Neuronal stem cell (in vitro differentiated cells): ENCODE results near the gene NAA16.

Experiments
- DNase-seq: peaks from one replicate; pipeline ENCODE4 v3.0.0-alpha.2; 2013; ENCODE audit warnings: low spot score
- H2AFZ ChIP-seq: one replicate; pipeline ENCODE4 v1.6.1; 2013; ENCODE audit warnings: mild to moderate bottlenecking, low read length, inconsistent platforms
- H2AK5ac ChIP-seq: 2 replicates; pipeline ENCODE4 v1.6.1; 2013; ENCODE audit warnings: low read depth, mild to moderate bottlenecking, inconsistent platforms, low read length, moderate library complexity, mixed read lengths
- H2BK120ac ChIP-seq: 2 replicates; pipeline ENCODE4 v1.6.1; 2013; ENCODE audit warnings: low read depth, mild to moderate bottlenecking, inconsistent platforms, low read length, moderate library complexity, mixed read lengths
- H2BK12ac ChIP-seq: one replicate; pipeline ENCODE4 v1.6.1; 2013; ENCODE audit warnings: low read length, inconsistent platforms
- H2BK15ac ChIP-seq: 2 replicates; pipeline ENCODE4 v1.6.1; 2013; ENCODE audit warnings: mild to moderate bottlenecking, low read length, inconsistent platforms, mixed read lengths
- H2BK5ac ChIP-seq: one replicate; pipeline ENCODE4 v1.6.1; 2013; ENCODE audit warnings: inconsistent platforms, mild to moderate bottlenecking, low read length, moderate library complexity
- H3K14ac ChIP-seq: one replicate; pipeline ENCODE4 v1.6.1; 2013; ENCODE audit warnings: low read length, inconsistent platforms
- H3K18ac ChIP-seq: 2 replicates; pipeline ENCODE4 v1.6.1; 2013; ENCODE audit warnings: low read length, inconsistent platforms
- H3K23ac ChIP-seq: 2 replicates; pipeline ENCODE4 v1.6.1; 2013; ENCODE audit warnings: low read depth, mild to moderate bottlenecking, mixed read lengths, low read length, inconsistent platforms; ENCODE audit not compliant: poor library complexity
- H3K27ac ChIP-seq: replicated peaks from 3 replicates; pipeline ENCODE4 v1.5.1; 2013; ENCODE audit warnings: low read length, inconsistent platforms
- H3K27me3 ChIP-seq, 3 experiments: 2 replicates each; pipeline ENCODE4 v1.6.1; 2013; ENCODE audit warnings: low read length in 3 of 3, mild to moderate bottlenecking in 2 of 3, inconsistent platforms in 1 of 3, low read depth in 1 of 3, mixed read lengths in 1 of 3, moderate library complexity in 1 of 3; ENCODE audit not compliant: control insufficient read depth in 3 of 3, insufficient read depth in 3 of 3
- H3K36me3 ChIP-seq, 2 donors: replicated peaks in 1 of 2; 2 replicates each; pipeline ENCODE4 v1.6.1; 2013; ENCODE audit warnings: low read length in 2 of 2; ENCODE audit not compliant: control insufficient read depth in 2 of 2, insufficient read depth in 2 of 2
- H3K4ac ChIP-seq: 2 replicates; pipeline ENCODE4 v1.6.1; 2013; ENCODE audit warnings: inconsistent platforms, mild to moderate bottlenecking, low read length, moderate library complexity
- H3K4me1 ChIP-seq, 2 donors: 1 replicate in 1 of 2; 2 replicates in 1 of 2; pipeline ENCODE4 v1.6.1; 2013; ENCODE audit warnings: low read length in 2 of 2, low read depth in 1 of 2; ENCODE audit not compliant: control insufficient read depth in 2 of 2, insufficient read depth in 1 of 2
- H3K4me2 ChIP-seq: one replicate; pipeline ENCODE4 v1.6.1; 2013; ENCODE audit warnings: mild to moderate bottlenecking, low read length, inconsistent platforms; ENCODE audit not compliant: insufficient read depth, poor library complexity, severe bottlenecking
- H3K4me3 ChIP-seq, 2 donors: 2 replicates each; pipeline ENCODE4 v1.5.1; 2013; ENCODE audit warnings: low read length in 2 of 2, mild to moderate bottlenecking in 2 of 2, inconsistent platforms in 1 of 2, moderate library complexity in 1 of 2
- H3K79me1 ChIP-seq: one replicate; pipeline ENCODE4 v1.6.1; 2013; ENCODE audit warnings: low read depth, mild to moderate bottlenecking, inconsistent platforms, low read length, moderate library complexity
- H3K9ac ChIP-seq: one replicate; pipeline ENCODE4 v1.6.1; 2013; ENCODE audit warnings: mild to moderate bottlenecking, low read depth, low read length, inconsistent platforms; ENCODE audit not compliant: poor library complexity
- H3K9me3 ChIP-seq, 2 donors: replicated peaks in 1 of 2; 2 replicates each; pipeline versions ENCODE3 to v1.6.1; 2013; ENCODE audit warnings: low read length in 2 of 2, mild to moderate bottlenecking in 2 of 2, inconsistent platforms in 1 of 2, low read depth in 1 of 2, mixed read lengths in 1 of 2, moderate library complexity in 1 of 2; ENCODE audit not compliant: control insufficient read depth in 2 of 2, insufficient read depth in 1 of 2
- H4K8ac ChIP-seq: one replicate; pipeline ENCODE4 v1.6.1; 2013; ENCODE audit warnings: low read depth, mild to moderate bottlenecking, inconsistent platforms, low read length, moderate library complexity
- H4K91ac ChIP-seq: one replicate; pipeline ENCODE4 v1.6.1; 2013; ENCODE audit warnings: low read length, low read depth, mild to moderate bottlenecking, inconsistent platforms; ENCODE audit not compliant: poor library complexity
- WGBS, 2 donors: extraction: QIAGEN DNeasy Blood & Tissue Kit; methylation state at CpG; one replicate each; pipeline ENCODE4 v1.1.7; 2013; ENCODE audit warnings: missing lambda C conversion rate in 2 of 2, mixed read lengths in 1 of 2; ENCODE audit not compliant: insufficient read length in 2 of 2, insufficient replicate concordance in 1 of 2; ENCODE audit errors: extremely low coverage in 2 of 2; 5-methylcytosine and 5-hydroxymethylcytosine counted together

Gene NAA16

DNA sequence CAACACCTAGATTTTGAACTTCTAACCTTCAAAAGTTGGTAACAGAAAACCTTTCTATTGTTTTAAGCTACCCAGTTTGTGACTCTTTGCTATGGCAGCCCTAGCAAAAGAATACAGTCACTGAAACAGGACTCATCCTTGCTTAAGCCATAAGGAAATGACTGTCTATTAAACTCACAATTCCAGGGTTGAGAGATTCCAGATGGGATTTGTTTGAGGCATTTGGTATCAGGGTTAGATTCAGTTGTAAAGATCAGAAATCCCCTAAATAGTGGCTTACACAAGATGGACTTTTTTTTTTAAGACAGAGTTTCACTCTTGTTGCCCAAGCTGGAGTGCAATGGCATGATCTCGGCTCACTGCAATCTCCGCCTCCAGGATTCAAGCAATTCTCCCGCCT is 105.2 kb downstream of the NAA16 start:
- no peak overlapping the region for H3K4me3 ChIP-seq
- no peaks in the 10 kb centered on the region for H3K36me3 ChIP-seq
- H3K9ac ChIP-seq: no peak overlapping the region
- no peak overlapping the region for H3K23ac ChIP-seq
- H3K4me1 ChIP-seq: no peaks in the 10 kb centered on the region
- H2AFZ ChIP-seq: no peak overlapping the region
- no peak overlapping the region for H3K4ac ChIP-seq
- no peak overlapping the region for H2BK120ac ChIP-seq
- H2BK5ac ChIP-seq: no peak overlapping the region
- no peak overlapping the region for H2BK15ac ChIP-seq
- no peak overlapping the region for H3K14ac ChIP-seq
- no CpG with 5 or more reads among the region's 3 CpGs for WGBS, 2 donors
- H3K27ac ChIP-seq: no peak overlapping the region
- H3K27me3 ChIP-seq: no peaks in the 10 kb centered on the region
- no peak overlapping the region for H2BK12ac ChIP-seq
- no peak overlapping the region for H3K4me2 ChIP-seq
- no peak for DNase-seq
- H3K9me3 ChIP-seq: no peaks in the 10 kb centered on the region
- H4K91ac ChIP-seq: no peak overlapping the region
- no peak overlapping the region for H2AK5ac ChIP-seq
- H3K18ac ChIP-seq: no peak overlapping the region
- no peak overlapping the region for H4K8ac ChIP-seq
- no peaks in the 10 kb centered on the region for H3K79me1 ChIP-seq

DNA sequence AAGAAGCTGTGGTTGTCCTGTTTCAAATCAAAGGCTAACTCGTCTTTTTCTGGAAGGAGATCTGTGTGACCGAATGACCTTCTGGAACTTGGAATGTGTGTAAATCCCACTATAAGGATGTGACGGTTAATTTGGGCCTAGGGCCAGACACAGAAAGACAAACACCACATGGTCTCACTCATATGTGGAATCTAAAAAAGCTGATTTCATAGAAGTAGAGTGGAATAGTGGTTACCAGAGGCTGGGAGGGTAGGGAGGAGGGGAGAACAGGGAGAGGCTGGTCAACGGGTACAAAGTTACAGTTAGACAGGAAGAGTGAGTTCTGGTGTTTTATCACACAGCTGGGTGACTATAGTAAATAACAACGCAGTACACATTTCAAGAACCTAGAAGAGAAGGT is 107.0 kb downstream of the NAA16 start:
- H2BK5ac ChIP-seq: no peak overlapping the region
- no peak overlapping the region for H3K4ac ChIP-seq
- H3K9ac ChIP-seq: no peak overlapping the region
- H2AFZ ChIP-seq: no peak overlapping the region
- no peak overlapping the region for H3K27ac ChIP-seq
- no peak overlapping the region for H2BK12ac ChIP-seq
- H3K36me3 ChIP-seq: no peaks in the 10 kb centered on the region
- no peak overlapping the region for H4K8ac ChIP-seq
- DNase-seq: no peak
- no peak overlapping the region for H2AK5ac ChIP-seq
- H2BK15ac ChIP-seq: no peak overlapping the region
- H3K27me3 ChIP-seq: no peaks in the 10 kb centered on the region
- H3K9me3 ChIP-seq: no peaks in the 10 kb centered on the region
- no peak overlapping the region for H3K14ac ChIP-seq
- no peak overlapping the region for H3K23ac ChIP-seq
- no peaks in the 10 kb centered on the region for H3K4me1 ChIP-seq
- no peaks in the 10 kb centered on the region for H3K79me1 ChIP-seq
- no peak overlapping the region for H3K4me2 ChIP-seq
- H4K91ac ChIP-seq: no peak overlapping the region
- H2BK120ac ChIP-seq: no peak overlapping the region
- no peak overlapping the region for H3K4me3 ChIP-seq
- no CpG with 5 or more reads among the region's 5 CpGs for WGBS, 2 donors
- H3K18ac ChIP-seq: no peak overlapping the region

DNA sequence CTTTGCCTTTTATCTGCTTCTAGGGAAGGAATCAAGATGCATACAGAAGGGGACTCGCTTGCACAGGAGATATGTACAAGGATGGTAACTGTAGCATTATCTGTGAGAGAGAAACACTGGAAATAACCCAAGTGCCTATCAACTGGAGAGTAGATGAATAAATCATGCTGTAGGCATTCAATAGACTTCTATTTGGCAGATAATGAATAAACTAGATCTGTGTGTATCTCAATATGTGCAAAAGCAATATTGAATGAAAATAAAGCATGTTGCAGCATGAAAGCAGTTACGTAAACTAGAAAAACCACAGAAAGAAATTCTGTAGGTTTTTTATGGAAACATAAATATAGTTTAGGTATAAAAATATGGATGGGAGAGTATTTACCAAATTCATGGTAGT is 107.7 kb downstream of the NAA16 start:
- Histone ChIP-seq H3K27me3 (no peaks in the 10 kb centered on the region), H2BK120ac (no peak overlapping the region), H4K91ac (no peak overlapping the region), H3K4me2 (no peak overlapping the region), H3K4ac (no peak overlapping the region), H2BK5ac (no peak overlapping the region), H3K9ac (no peak overlapping the region), H3K9me3 (no peaks in the 10 kb centered on the region), H3K18ac (no peak overlapping the region), H4K8ac (no peak overlapping the region), H3K36me3 (no peaks in the 10 kb centered on the region), H3K27ac (no peak overlapping the region), H3K23ac (no peak overlapping the region), H2AK5ac (no peak overlapping the region), H2AFZ (no peak overlapping the region), H3K4me3 (no peak overlapping the region), H2BK12ac (no peak overlapping the region), H3K4me1 (no peaks in the 10 kb centered on the region), H2BK15ac (no peak overlapping the region), H3K79me1 (no peaks in the 10 kb centered on the region), H3K14ac (no peak overlapping the region)
- WGBS, 2 donors: no CpG with 5 or more reads among the region's 2 CpGs
- no peak for DNase-seq

DNA sequence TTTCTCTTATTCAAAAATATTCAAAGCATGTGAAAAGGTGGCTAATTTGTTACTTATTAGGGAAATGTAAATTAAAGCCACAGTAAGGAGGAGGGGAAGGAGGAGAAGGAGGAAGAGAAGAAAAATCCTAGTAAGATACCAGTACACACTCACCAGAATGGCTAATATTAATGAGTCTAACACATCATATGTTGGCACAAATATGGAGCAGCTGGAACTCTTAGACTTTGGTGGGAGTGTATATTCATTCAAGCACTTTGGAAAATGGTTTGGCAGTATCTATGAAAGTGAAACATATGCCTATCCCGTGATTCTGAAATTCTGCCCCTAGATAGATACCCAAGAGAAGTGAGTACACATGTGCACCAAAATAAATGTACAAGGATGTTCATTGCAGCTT is 108.1 kb downstream of the NAA16 start:
- Histone ChIP-seq H2BK5ac (no peak overlapping the region), H2AFZ (no peak overlapping the region), H3K36me3 (no peaks in the 10 kb centered on the region), H2AK5ac (no peak overlapping the region), H2BK12ac (no peak overlapping the region), H4K8ac (no peak overlapping the region), H3K79me1 (no peaks in the 10 kb centered on the region), H2BK15ac (no peak overlapping the region), H2BK120ac (no peak overlapping the region), H4K91ac (no peak overlapping the region), H3K4ac (no peak overlapping the region), H3K4me2 (no peak overlapping the region), H3K9ac (no peak overlapping the region), H3K23ac (no peak overlapping the region), H3K4me1 (no peaks in the 10 kb centered on the region), H3K9me3 (no peaks in the 10 kb centered on the region), H3K4me3 (no peak overlapping the region), H3K27me3 (no peaks in the 10 kb centered on the region), H3K18ac (no peak overlapping the region), H3K27ac (no peak overlapping the region), H3K14ac (no peak overlapping the region)
- no CpG with 5 or more reads among the region's 1 CpG for WGBS, 2 donors
- no peak for DNase-seq
